ENCODE data around the gene COL10A1.

Gene COL10A1

GRCh38 chr6:116104636-116105035 lies 21.3 kb downstream of the COL10A1 start:
- TF ChIP-seq POLR2AphosphoS5 (IDR thresholded peaks at IDR 0.05; ENCODE audit: low read depth, low read length), result no peak
- no peak for TF ChIP-seq FOXP2 (optimal IDR thresholded peaks at IDR 0.05; ENCODE audit: borderline replicate concordance, extremely low read depth, extremely low read length, insufficient read depth)
- TF ChIP-seq REST (IDR thresholded peaks at IDR 0.05; ENCODE audit: insufficient read depth in 1 of 2, low read depth in 2 of 2, low read length in 2 of 2), result no peak
- no peak for TF ChIP-seq SIN3A (IDR thresholded peaks at IDR 0.05; ENCODE audit: borderline replicate concordance, insufficient read depth, low read length)
- TF ChIP-seq TAF1 (IDR thresholded peaks at IDR 0.05; ENCODE audit: borderline replicate concordance, insufficient read depth, low read length), result no peak

DNA sequence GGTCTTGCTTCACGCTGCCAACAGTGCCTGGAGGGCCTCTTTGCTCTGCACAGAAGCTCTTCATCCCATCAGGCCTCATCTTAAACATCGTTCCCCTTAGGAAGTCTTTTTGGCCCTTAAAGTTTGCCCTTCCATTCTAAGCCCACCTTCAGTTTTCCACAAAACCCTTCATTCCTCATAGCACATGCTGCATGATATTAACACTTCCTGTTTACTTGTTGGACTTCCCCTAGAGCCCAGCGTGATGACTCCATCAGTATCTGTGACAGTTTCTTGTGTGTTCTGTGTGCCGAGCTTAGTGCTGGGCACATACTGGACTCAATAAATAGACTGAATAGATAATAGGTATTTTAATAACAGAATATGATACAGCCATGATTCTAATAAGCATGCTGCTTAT lies 23.1 kb downstream of the COL10A1 start:
- no peak for TF ChIP-seq REST (IDR thresholded peaks at IDR 0.05; ENCODE audit: insufficient read depth in 1 of 2, low read depth in 2 of 2, low read length in 2 of 2)
- no peak for TF ChIP-seq FOXP2 (optimal IDR thresholded peaks at IDR 0.05; ENCODE audit: borderline replicate concordance, extremely low read depth, extremely low read length, insufficient read depth)
- no peak for TF ChIP-seq SIN3A (IDR thresholded peaks at IDR 0.05; ENCODE audit: borderline replicate concordance, insufficient read depth, low read length)
- no peak for TF ChIP-seq TAF1 (IDR thresholded peaks at IDR 0.05; ENCODE audit: borderline replicate concordance, insufficient read depth, low read length)
- TF ChIP-seq POLR2AphosphoS5 (IDR thresholded peaks at IDR 0.05; ENCODE audit: low read depth, low read length), result no peak

GRCh38 chr6:116101790-116102189 lies 24.1 kb downstream of the COL10A1 start:
- TF ChIP-seq REST (IDR thresholded peaks at IDR 0.05; ENCODE audit: insufficient read depth in 1 of 2, low read depth in 2 of 2, low read length in 2 of 2), result no peak
- TF ChIP-seq FOXP2 (optimal IDR thresholded peaks at IDR 0.05; ENCODE audit: borderline replicate concordance, extremely low read depth, extremely low read length, insufficient read depth), result no peak
- TF ChIP-seq POLR2AphosphoS5 (IDR thresholded peaks at IDR 0.05; ENCODE audit: low read depth, low read length), result no peak
- TF ChIP-seq SIN3A (IDR thresholded peaks at IDR 0.05; ENCODE audit: borderline replicate concordance, insufficient read depth, low read length), result no peak
- no peak for TF ChIP-seq TAF1 (IDR thresholded peaks at IDR 0.05; ENCODE audit: borderline replicate concordance, insufficient read depth, low read length)

GRCh38 chr6:116101302-116101718 lies 24.6 kb downstream of the COL10A1 start:
- TF ChIP-seq SIN3A (IDR thresholded peaks at IDR 0.05; ENCODE audit: borderline replicate concordance, insufficient read depth, low read length), result 0 out of 2 replicates have a peak, but pooled peaks have one; percentile 27
- TF ChIP-seq TAF1 (IDR thresholded peaks at IDR 0.05; ENCODE audit: borderline replicate concordance, insufficient read depth, low read length), result no peak; the same call in 1 of the 2 replicates

- TF ChIP-seq SIN3A (IDR thresholded peaks at IDR 0.05; ENCODE audit: borderline replicate concordance, insufficient read depth, low read length), result no peak
- peak; percentile 84 for TF ChIP-seq POLR2AphosphoS5 (IDR thresholded peaks at IDR 0.05; ENCODE audit: low read depth, low read length)
- peak; percentile 67 for TF ChIP-seq FOXP2 (optimal IDR thresholded peaks at IDR 0.05; ENCODE audit: borderline replicate concordance, extremely low read depth, extremely low read length, insufficient read depth)
- TF ChIP-seq TAF1 (IDR thresholded peaks at IDR 0.05; ENCODE audit: borderline replicate concordance, insufficient read depth, low read length), result peak; percentile 69; the same call in 1 of the 2 replicates
- no peak for TF ChIP-seq REST (IDR thresholded peaks at IDR 0.05; ENCODE audit: insufficient read depth in 1 of 2, low read depth in 2 of 2, low read length in 2 of 2)
Measured at GRCh38 chr6:116100419-116101301, 25.3 kb downstream of the COL10A1 start, which contains the start of gene NT5DC1. TSS of gene NT5DC1 (plus strand) at chr6:116100853. CDS start at chr6:116100931, 78 bp downstream.

All from PFSK-1 (cell line).